Stimulated activated effector memory CD8-positive, alpha-beta T cell treated with anti-CD3 and anti-CD28 coated beads, Interleukin-12 subunit alpha, Interleukin-12 subunit beta, amount 100 ng/mL, for 72 hours (primary cell): ENCODE measurements around the gene A4GNT.

ENCODE experiments used
- ATAC-seq: fragments of 150-1000 bp; cut with Tn5 transposase; 2 replicates; pipeline ENCODE4 v1.10.0; 2021
- DNase-seq, 2 donors: peaks; one replicate each; pipeline ENCODE4 v3.0.0; 2021 to 2022; ENCODE audit warnings: low spot score in 2 of 2
- H3K27ac Mint-ChIP-seq: one replicate; pipeline ENCODE4 v1.8.0; 2022; ENCODE audit warnings: mild to moderate bottlenecking, mixed read lengths
- H3K36me3 Mint-ChIP-seq: one replicate; pipeline ENCODE4 v1.8.0; 2022; ENCODE audit warnings: mild to moderate bottlenecking, mixed read lengths
- H3K4me1 Mint-ChIP-seq: one replicate; pipeline ENCODE4 v1.8.0; 2022; ENCODE audit warnings: mixed read lengths
- H3K4me3 Mint-ChIP-seq: one replicate; pipeline ENCODE4 v1.8.0; 2022; ENCODE audit warnings: mild to moderate bottlenecking, mixed read lengths
- H3K9me3 Mint-ChIP-seq: one replicate; pipeline ENCODE4 v1.8.0; 2022; ENCODE audit warnings: mixed read lengths

The A4GNT gene

DNA sequence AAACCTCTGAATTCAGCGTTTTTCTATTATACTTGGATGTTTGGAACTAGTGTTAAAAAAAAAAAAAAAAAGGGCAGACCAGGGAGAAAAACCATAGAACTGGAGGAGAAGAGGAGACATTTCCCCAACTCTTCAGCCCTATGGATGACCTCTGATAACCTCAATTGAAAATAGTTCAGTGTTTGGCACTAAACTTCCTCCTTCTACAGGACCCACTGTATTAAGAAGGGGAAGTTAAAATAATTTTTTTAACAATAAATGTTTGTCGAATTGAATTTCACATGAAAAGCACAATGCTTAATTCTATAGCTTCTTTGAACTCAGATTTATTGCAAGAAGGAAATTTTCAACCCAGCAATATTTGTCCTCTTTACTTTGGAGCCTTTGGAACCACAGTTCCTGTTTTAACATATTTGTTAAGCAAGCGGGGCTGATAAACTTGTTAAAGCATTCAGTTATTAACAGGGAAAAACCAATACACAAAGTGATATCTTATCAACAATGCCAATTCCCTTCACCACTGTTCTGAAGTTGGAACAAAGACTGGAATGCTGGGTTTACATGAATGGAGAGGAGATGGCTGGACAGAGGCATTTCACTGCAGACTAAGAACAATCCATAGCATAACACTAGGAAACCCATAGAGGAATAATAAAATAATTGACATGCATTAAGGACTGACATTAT is 3.1 kb upstream of the A4GNT start:
- no peaks in the 10 kb centered on the region for H3K4me1 Mint-ChIP-seq
- ATAC-seq (no peak), DNase-seq (peak in 1 of 2 donors; percentile 3)
- no peaks in the 10 kb centered on the region for H3K9me3 Mint-ChIP-seq
- no peak overlapping the region for H3K4me3 Mint-ChIP-seq
- no peak overlapping the region for H3K27ac Mint-ChIP-seq
- no peaks in the 10 kb centered on the region for H3K36me3 Mint-ChIP-seq

DNA sequence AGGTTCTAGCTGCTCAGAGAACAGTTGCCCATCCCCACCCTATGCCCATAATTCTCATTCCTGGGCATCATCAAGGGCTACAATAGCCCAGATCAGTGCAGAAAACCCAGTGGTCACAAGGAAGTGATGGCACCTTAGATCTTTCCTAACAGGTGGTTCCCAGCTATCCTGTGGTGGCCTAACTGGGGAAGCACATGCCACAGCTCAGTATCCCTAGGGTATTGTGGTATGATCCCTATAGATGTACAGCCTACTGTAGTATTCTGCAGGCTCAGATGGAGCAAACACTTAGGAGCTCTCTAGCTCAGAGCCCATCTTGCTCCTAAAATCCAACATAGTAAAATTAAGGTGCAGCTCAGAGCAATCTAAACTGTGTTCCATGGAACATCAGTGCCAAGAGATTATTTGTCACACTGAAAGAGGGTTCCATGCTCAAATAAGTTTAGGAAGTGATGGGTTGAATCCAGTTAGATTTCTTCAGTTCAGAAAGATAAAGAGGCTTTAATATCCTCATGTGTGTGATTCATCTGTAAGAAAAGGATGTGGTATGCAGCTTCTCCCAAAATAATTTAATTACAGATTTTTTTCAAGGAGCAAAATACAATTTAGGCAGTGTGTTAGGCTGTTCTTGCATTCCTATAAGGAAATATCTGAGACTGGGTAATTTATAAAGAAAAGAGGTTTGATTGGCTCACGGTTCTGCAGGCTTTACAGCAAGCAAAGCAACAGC is 4.4 kb downstream of the A4GNT start:
- no peaks in the 10 kb centered on the region for H3K9me3 Mint-ChIP-seq
- DNase-seq (peak in 1 of 2 donors; percentile 25), ATAC-seq (no peak)
- H3K4me1 Mint-ChIP-seq, result no peaks in the 10 kb centered on the region
- no peak overlapping the region for H3K4me3 Mint-ChIP-seq
- no peak overlapping the region for H3K27ac Mint-ChIP-seq
- H3K36me3 Mint-ChIP-seq, result no peaks in the 10 kb centered on the region

DNA sequence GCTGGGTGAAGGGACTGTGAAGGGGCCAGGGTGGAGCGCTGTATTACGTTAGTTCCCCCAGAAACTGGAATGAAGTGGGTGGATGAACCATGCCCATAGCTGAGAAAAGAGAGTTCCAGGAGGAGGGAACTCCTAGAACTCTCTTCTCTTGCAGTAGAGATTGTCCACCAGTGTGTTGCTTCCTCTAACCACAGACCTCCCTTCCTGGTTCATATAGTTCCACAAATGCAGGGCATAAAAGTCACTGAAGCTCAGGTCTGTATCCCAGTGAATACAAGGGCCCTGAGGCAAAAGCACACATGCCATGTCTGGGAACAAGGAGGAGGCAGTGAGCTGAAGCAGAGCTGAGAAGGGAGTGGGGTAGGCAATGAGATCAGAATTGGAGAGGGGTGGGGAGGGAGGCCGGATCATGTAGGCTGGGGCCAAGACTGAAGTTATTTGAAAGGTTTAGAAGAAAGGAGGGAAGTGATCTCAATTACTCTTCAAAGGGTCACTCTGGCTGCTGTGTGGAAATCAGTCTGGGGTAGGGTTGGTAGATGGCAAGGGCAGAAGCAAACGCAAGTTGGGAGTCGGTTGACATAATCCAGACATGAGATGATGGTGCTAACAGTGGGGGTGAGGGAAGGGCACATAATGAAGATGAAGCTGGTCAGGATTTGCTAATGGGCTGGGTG is 6.5 kb downstream of the A4GNT start:
- Mint-ChIP-seq H3K9me3 (no peaks in the 10 kb centered on the region), H3K36me3 (no peaks in the 10 kb centered on the region), H3K27ac (no peak overlapping the region), H3K4me3 (no peak overlapping the region), H3K4me1 (no peaks in the 10 kb centered on the region)
- ATAC-seq (no peak), DNase-seq (no peak)

DNA sequence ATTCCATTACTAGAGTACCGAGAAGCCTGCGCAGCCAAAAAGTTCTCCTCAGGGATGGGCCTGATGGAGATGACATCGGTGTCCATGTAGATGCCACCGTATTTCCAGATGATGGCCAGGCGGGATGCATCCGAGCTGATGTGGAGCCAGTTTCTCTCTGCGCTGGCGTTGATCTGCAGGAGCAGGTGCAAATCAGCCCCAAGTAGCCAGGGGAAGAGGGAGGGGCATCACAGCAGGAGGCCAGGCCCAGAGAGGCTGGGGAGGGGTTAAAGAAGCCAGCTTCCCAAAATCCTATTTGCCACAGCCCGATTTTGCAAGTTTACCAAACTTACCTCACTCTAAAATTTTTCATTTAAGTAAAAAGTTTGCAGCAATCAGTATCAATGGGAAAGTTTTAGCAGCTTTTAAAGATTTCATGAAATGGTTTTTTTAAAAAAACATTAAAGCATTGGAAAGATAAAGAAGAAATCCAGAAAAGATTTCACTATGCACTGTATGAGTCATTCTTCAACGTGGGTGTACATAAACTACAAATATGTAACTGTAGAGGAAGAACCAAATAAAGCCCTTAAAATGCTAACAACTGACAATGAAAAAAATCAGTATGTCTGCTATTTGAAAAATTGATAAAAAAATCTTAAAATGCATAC is 7.4 kb downstream of the A4GNT start:
- H3K4me3 Mint-ChIP-seq, result no peak overlapping the region
- no peak for ATAC-seq
- no peaks in the 10 kb centered on the region for H3K36me3 Mint-ChIP-seq
- no peaks in the 10 kb centered on the region for H3K4me1 Mint-ChIP-seq
- no peak overlapping the region for H3K27ac Mint-ChIP-seq
- H3K9me3 Mint-ChIP-seq, result no peaks in the 10 kb centered on the region
- no peak for DNase-seq

DNA sequence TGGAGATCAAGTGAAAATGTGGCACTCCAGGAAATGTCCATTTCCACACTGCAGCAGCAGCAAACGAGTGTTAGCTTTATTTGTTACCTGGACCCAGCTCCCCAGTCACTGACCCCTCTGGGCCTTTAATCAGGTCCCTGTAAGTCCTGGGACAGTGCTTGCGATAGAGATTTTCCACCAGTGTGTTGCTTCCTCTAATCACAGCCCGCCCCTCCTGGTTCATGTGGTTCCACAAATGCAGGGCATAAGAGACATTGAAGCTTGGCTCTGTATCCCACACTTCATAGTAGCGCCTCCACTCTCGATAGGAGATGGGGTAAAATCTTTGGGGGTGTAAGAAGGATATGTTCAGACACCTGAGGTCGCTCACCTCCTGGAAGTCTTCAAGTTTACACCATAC is 8.0 kb downstream of the A4GNT start:
- Mint-ChIP-seq H3K9me3 (no peaks in the 10 kb centered on the region), H3K36me3 (no peaks in the 10 kb centered on the region), H3K4me3 (no peak overlapping the region), H3K4me1 (peaks cover under 1% of the 10 kb centered on the region), H3K27ac (no peak overlapping the region)
- ATAC-seq, result no peak
- DNase-seq, result no peak

DNA sequence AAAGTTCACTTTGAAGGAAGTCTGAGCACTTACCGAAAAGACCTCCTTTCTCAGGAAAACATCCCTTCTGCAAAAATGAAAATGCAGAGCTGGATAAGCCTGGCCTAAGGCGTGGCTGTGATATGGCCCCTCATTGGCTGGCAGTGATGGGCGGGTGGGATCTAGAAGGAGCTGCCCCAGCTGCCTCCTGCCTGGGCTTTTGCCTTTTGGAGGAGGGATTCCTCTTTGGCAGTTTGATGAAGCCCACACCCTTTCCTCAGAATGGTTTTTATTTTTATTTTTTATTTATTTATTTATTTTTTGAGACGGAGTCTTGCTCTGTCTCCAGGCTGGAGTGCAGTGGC is 12.8 kb downstream of the A4GNT start:
- H3K36me3 Mint-ChIP-seq, result no peaks in the 10 kb centered on the region
- H3K9me3 Mint-ChIP-seq, result no peaks in the 10 kb centered on the region
- no peak for ATAC-seq
- DNase-seq, result no peak
- peaks cover 24% of the 10 kb centered on the region for H3K4me1 Mint-ChIP-seq
- H3K27ac Mint-ChIP-seq, result no peak overlapping the region
- H3K4me3 Mint-ChIP-seq, result no peak overlapping the region

DNA sequence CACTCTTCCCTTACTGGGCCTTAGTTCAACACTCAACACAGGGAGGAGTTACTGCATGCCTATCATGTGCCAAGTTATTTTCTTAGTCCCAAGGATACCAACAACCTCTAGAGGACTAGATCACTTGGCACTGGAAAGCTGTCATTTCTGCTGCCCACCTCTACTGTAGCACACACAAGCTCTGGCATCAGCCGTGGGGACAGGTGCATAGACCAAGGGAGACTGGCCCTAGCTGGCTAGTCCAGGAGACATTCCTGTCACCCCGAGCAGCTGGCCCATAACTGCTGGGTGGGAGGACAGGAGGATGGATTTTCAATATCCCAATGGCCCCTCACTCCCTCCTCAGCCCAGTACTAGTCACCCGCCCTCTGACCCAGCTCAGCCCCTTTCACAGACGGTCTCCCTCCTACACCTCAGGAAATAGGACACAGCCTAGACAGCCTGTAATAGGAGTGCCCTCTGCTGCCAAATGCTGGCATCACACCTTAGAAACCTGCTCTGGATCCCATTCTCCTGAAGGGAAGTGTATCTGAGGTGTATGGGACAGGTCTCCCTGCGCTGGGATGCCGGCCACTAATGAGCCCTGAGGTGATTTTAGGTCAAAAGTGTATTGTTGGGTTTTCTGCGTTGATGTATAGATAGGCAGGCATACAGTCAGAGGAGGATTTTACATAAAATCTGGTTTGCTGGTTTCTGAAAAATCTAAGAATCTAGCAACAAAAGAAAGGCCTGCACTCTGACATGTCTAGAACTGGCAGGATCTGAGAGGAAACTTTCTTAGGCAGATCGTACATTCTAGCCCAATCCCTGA is 13.4 kb downstream of the A4GNT start:
- Mint-ChIP-seq H3K27ac (no peak overlapping the region), H3K9me3 (no peaks in the 10 kb centered on the region), H3K4me1 (peaks cover 25% of the 10 kb centered on the region), H3K4me3 (no peak overlapping the region), H3K36me3 (no peaks in the 10 kb centered on the region)
- peak; percentile 26 to 79 for DNase-seq
- ATAC-seq, result peak; percentile 77

DNA sequence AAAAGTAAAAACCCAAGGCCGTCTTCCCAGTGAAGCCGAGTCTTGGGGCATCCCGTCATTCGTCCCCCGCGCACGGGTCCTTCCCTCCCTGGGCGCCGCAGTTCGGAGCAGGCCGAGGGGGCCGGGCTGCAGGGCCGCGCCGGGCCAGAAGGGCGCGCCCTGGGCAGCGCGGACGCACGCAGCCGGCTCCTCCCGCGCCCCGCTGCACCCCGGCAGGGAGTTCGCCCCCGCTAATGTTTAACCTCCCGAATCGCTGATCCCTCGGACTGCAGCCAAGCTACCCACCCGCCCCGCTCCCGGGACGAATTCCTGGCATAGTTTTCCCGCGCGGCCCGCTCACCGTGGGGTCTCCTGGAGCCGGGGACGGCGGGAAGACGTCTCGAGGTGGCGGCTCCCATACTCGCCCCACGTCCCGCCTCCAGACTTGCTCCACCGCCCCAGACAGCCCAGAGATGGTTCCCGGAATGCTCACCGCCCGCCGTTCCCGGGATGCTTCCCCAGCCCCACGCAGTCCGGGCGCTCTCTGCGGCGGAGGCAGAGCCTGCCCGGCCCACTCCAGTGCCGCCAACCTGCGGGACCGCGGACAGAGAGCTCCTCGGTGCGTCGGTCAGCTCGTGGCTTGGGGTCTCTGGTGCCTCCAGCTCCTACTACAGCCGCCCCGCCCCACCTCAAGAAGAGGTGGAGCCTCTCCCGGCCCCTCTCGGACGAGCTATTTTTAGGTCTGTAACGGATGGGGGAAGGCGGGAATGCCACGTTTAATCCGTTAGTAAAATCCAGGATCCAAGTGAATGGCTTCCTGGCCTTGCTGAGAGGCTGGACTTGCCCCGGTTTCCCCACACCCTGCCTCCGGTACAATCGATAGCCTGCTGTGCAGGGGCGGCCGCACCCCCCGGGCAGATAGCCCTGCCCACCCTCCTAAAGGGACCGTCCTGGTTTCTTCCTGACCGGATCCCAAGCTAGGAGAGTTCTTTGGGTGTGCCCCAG is 16.9 kb downstream of the A4GNT start, which contains the start of gene DZIP1L:
Gene DZIP1L, minus strand, starts transcription at position 621 of the 984 bp plus-strand sequence. CDS start 11,637 bp downstream, outside the sequence.
- H3K4me3 Mint-ChIP-seq, result peak within 1 kb of the TSS; percentile 69
- DNase-seq, result peak; percentile 20 to 55
- H3K4me1 Mint-ChIP-seq, result peaks cover 25% of the 10 kb centered on the region
- ATAC-seq, result peak; percentile 86
- no peaks in the 10 kb centered on the region for H3K9me3 Mint-ChIP-seq
- H3K27ac Mint-ChIP-seq, result no peak within 1 kb of the TSS
- no peaks in the 10 kb centered on the region for H3K36me3 Mint-ChIP-seq

DNA sequence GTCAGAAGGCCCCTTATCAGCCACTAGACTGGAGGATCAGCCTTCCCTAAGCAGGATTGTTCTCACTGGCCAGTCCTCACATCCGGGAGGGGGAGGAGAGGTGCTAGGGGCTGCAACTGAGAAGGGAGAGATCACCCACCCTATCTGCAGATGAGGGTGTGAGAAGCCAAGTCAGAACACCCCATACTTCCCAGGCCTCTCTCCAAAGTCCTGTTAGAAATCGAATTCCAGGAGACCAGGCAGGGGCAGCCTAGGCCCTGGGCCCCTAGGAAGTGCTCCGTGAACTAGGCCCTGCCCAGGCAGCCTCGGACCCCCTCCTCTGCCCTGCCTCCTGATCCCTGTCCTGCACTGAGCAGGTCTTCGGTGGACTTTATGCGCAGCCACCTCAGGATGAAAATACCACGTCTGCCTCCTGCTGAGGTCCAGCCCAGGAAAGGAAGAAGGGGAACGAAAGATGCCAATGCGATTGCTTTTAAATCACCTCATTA is 17.7 kb downstream of the A4GNT start:
- Mint-ChIP-seq H3K9me3 (no peaks in the 10 kb centered on the region), H3K36me3 (no peaks in the 10 kb centered on the region), H3K4me3 (peak overlapping the region; percentile 69), H3K27ac (no peak overlapping the region), H3K4me1 (peaks cover 25% of the 10 kb centered on the region)
- ATAC-seq, result no peak
- DNase-seq, result no peak

DNA sequence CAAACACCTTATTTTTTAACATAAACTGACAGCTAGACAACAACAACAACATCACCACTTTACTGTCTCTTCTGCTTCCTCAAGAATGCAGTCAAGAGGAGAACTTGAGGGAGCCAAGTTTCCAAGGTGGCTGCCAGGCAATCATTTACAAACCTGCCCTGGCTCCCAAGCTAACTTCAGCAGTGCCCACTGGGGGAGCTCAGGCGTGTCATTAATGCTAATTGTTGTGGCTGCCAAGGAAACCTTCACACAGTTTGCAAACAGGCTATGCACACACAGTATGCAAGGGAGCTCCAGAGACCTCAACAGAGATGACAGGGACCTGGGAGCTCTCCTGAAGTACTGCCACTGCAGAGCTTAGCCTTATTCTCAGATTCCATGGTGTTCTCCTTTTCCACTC is 18.9 kb downstream of the A4GNT start:
- no peak overlapping the region for H3K4me3 Mint-ChIP-seq
- H3K36me3 Mint-ChIP-seq, result no peaks in the 10 kb centered on the region
- DNase-seq (no peak), ATAC-seq (no peak)
- peaks cover 19% of the 10 kb centered on the region for H3K4me1 Mint-ChIP-seq
- no peak overlapping the region for H3K27ac Mint-ChIP-seq
- H3K9me3 Mint-ChIP-seq, result no peaks in the 10 kb centered on the region

DNA sequence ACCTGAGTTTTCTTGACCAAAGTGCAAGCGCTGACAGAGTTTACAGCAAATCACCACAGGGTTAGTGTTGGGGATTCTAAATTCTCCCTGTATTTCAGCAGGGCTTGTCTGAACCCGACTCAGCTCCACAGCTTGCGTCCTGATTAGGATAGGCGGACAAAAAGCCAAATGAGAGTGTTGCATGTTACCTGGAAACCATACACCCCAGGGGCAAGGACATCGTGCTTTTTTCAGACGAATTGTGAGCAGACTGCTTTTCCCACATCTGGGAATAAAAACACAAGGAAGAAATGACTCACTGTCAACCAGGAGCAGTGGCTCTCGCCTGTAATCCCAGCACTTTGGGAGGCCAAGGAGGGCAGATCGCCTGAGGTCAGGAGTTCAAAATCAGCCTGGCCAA is 19.8 kb downstream of the A4GNT start:
- Mint-ChIP-seq H3K4me1 (peaks cover 19% of the 10 kb centered on the region), H3K4me3 (no peak overlapping the region), H3K36me3 (no peaks in the 10 kb centered on the region), H3K9me3 (no peaks in the 10 kb centered on the region), H3K27ac (no peak overlapping the region)
- ATAC-seq, result no peak
- no peak for DNase-seq

DNA sequence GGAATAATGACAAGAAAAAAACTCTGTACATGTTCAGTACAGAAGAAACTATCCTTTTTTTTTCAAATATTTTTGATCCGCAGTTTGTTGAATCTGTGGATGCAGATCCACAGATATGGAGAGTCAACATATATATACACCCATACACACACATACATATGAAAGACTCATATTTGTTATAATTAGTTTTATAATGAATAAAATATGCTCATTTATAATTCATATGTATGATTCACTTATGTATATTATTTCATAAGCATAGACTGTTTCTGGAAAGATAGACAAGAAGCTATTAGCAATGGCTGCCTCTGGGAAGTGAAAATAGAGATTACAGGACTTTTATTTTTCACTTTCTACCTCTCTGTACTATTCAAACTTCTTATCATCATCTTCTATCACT is 26.6 kb downstream of the A4GNT start:
- Mint-ChIP-seq H3K9me3 (no peaks in the 10 kb centered on the region), H3K4me1 (no peaks in the 10 kb centered on the region), H3K27ac (no peak overlapping the region), H3K4me3 (no peak overlapping the region), H3K36me3 (no peaks in the 10 kb centered on the region)
- DNase-seq (no peak), ATAC-seq (no peak)

DNA sequence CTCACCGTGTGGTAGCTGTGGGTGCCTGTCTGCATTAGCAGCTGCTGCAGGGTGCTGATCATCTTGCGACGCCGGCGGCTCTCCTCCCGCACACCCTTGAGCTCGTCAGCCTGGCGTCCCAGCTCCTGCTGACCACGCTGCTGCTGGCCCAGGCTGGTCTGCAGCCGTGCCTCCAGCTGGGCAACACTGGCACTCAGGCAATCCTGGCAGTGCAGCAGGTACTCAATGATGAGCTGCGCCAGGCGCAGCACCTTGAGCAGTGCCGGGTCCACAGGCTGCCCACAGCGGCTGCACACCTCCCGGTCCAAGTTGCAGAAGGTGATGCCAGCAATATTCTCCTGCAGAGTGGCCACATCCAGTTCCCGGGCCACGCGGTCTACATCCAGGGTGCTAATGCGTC is 28.7 kb downstream of the A4GNT start:
- no peak for DNase-seq
- H3K4me3 Mint-ChIP-seq, result no peak overlapping the region
- no peaks in the 10 kb centered on the region for H3K36me3 Mint-ChIP-seq
- no peak overlapping the region for H3K27ac Mint-ChIP-seq
- peak; percentile 27 for ATAC-seq
- H3K9me3 Mint-ChIP-seq, result no peaks in the 10 kb centered on the region
- no peaks in the 10 kb centered on the region for H3K4me1 Mint-ChIP-seq
